HCT116 (cell line): ENCODE results near the gene SMARCA4.

Experiments
- EZH2 ChIP-seq: fragments of 200-600 bp; sonication (generic); IDR thresholded peaks from 2 replicates; pipeline ENCODE4 v1.6.1; 2017; ENCODE audit warnings: antibody characterized with exemption, mixed run types
- POLR2A ChIP-seq: IDR thresholded peaks from 2 replicates; pipeline ENCODE4 v1.7.0; 2011; ENCODE audit warnings: borderline replicate concordance; ENCODE audit not compliant: insufficient read depth, insufficient read length; ENCODE audit errors: extremely low read depth
- SP1 ChIP-seq: IDR thresholded peaks from 2 replicates; pipeline ENCODE4 v1.6.1; 2012; ENCODE audit warnings: low read depth
- TCF7L2 ChIP-seq: IDR thresholded peaks from 2 replicates; pipeline ENCODE4 v1.7.0; 2011; ENCODE audit warnings: borderline replicate concordance, inconsistent platforms; ENCODE audit not compliant: insufficient read depth, insufficient read length; ENCODE audit errors: extremely low read depth
- ZBTB33 ChIP-seq: IDR thresholded peaks from 2 replicates; pipeline ENCODE4 v1.6.1; 2011; ENCODE audit warnings: mild to moderate bottlenecking, low read length, moderate library complexity; ENCODE audit not compliant: insufficient replicate concordance; ENCODE audit errors: extremely low read depth
- TF ChIP-seq, protein P1 (sequence below), 3 experiments: fragments of 200-600 bp in 1 of 3; sonication (generic) in 1 of 3; IDR thresholded peaks in 2 of 3; conservative IDR thresholded peaks in 1 of 3; 2 replicates each; pipeline ENCODE4 v1.5.1; 2012 to 2017; ENCODE audit warnings: low read depth in 2 of 3, low read length in 2 of 3, antibody characterized with exemption in 1 of 3, borderline replicate concordance in 1 of 3, control low read depth in 1 of 3, mild to moderate bottlenecking in 1 of 3, mixed read lengths in 1 of 3, mixed run types in 1 of 3, moderate library complexity in 1 of 3; ENCODE audit not compliant: insufficient read depth in 1 of 3

DNA sequence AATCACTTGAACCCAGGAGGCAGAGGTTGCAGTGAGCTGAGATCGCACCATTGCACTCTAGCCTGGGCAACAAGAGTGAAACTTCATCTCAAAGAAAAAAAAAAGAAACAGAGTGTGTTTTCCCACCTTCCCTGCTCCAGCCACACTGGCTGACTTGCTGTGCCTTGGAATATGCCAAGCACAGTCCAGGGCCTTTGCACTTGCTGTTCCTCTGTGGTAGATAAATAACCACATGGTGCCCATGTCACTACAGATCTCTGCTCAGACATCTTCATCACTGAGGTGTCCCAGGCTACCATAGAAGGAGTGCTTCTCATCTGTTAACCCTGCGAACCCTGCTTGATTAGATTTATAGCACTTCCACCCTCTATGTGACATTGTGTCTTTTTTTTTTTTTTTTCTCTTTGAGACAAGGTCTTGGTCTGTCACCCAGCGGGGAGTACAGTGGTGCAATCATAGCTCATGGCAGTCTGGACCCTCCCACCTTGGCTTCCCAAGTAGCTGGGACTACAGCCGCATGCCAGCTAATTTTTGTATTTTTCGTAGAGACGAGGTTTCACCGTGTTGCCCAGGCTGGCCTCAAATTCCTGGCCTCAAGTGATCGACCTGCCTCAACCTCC lies 10.4 kb downstream of the SMARCA4 start:
- TF ChIP-seq SP1 (no peak), EZH2 (no peak), ZBTB33 (no peak), POLR2A (no peak), TCF7L2 (no peak)
- TF ChIP-seq, protein P1, sequence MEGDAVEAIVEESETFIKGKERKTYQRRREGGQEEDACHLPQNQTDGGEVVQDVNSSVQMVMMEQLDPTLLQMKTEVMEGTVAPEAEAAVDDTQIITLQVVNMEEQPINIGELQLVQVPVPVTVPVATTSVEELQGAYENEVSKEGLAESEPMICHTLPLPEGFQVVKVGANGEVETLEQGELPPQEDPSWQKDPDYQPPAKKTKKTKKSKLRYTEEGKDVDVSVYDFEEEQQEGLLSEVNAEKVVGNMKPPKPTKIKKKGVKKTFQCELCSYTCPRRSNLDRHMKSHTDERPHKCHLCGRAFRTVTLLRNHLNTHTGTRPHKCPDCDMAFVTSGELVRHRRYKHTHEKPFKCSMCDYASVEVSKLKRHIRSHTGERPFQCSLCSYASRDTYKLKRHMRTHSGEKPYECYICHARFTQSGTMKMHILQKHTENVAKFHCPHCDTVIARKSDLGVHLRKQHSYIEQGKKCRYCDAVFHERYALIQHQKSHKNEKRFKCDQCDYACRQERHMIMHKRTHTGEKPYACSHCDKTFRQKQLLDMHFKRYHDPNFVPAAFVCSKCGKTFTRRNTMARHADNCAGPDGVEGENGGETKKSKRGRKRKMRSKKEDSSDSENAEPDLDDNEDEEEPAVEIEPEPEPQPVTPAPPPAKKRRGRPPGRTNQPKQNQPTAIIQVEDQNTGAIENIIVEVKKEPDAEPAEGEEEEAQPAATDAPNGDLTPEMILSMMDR (IDR thresholded peaks at IDR 0.05 in 2 of 3, conservative IDR thresholded peaks at IDR 0.05 in 1 of 3; ENCODE audit: borderline replicate concordance in 1 of 3, insufficient read depth in 1 of 3, low read depth in 2 of 3, low read length in 2 of 3): no peak
